Breast epithelium (tissue), 4 donors: ENCODE results near the gene YWHAE. TPM values are rescaled to one million over a fixed set of nuclear protein-coding genes. Genes with fewer than 3 reads are reported as not detected.
A peak's percentile ranks its signal among the peaks of the same experiment; 100 is the strongest.
"Not testable (repeated sequence)": the region's sequence is repeated elsewhere in the genome, so short reads cannot be mapped to it uniquely, and the experiment has no call there.

Experiments used
- DNase-seq, 2 donors: peaks; one replicate each; pipeline ENCODE4 v3.0.0-alpha.2; 2019; ENCODE audit warnings: low spot score in 2 of 2
- H3K27ac ChIP-seq, 2 donors: fragments of 200-600 bp; sonication (generic) in 1 of 2; one replicate each; pipeline ENCODE4 v1.5.1; 2016 to 2019; ENCODE audit warnings: mild to moderate bottlenecking in 1 of 2
- H3K27me3 ChIP-seq, 2 donors: fragments of 200-600 bp; sonication (generic) in 1 of 2; one replicate each; pipeline versions ENCODE4 v1.5.1 to v1.6.0; 2017 to 2019; ENCODE audit warnings: control low read depth in 1 of 2, mild to moderate bottlenecking in 1 of 2
- H3K36me3 ChIP-seq: fragments of 200-600 bp; one replicate; pipeline ENCODE4 v1.5.1; 2019
- H3K4me1 ChIP-seq, 2 donors: fragments of 200-600 bp; sonication (generic); one replicate each; pipeline ENCODE4 v1.5.1; 2016 to 2019; ENCODE audit warnings: control low read depth in 1 of 2
- H3K4me3 ChIP-seq, 3 donors: fragments of 200-600 bp; sonication (generic); 1 replicate in 2 of 3; 2 replicates in 1 of 3; pipeline ENCODE4 v1.5.1; 2016 to 2019; ENCODE audit warnings: mild to moderate bottlenecking in 3 of 3, moderate library complexity in 2 of 3
- H3K9me3 ChIP-seq, 2 donors: fragments of 200-600 bp; sonication (generic) in 1 of 2; one replicate each; pipeline ENCODE4 v1.5.1; 2016 to 2019; ENCODE audit warnings: control low read depth in 1 of 2
- CTCF ChIP-seq, 3 donors: fragments of 450-650 bp; IDR thresholded peaks; one replicate each; pipeline ENCODE4 v1.5.1; 2016 to 2017; ENCODE audit warnings: antibody characterized with exemption in 3 of 3, mild to moderate bottlenecking in 3 of 3, moderate library complexity in 3 of 3
- POLR2A ChIP-seq: fragments of 450-650 bp; IDR thresholded peaks from one replicate; pipeline ENCODE4 v1.6.1; 2016; ENCODE audit warnings: antibody characterized with exemption, mild to moderate bottlenecking, moderate library complexity
- POLR2AphosphoS5 ChIP-seq, 3 donors: sonication (generic); formaldehyde crosslinking; IDR thresholded peaks; one replicate each; pipeline ENCODE4 v1.6.1; 2017; ENCODE audit warnings: antibody characterized with exemption in 3 of 3
- intact Hi-C: fragments of 100-400 bp; cut with DNase I; formaldehyde crosslinking; loops from one replicate; pipeline ENCODE4 v1.15.1; 2023; ENCODE audit warnings: low total_unique reads
- total RNA-seq, 3 donors: library from RNA; depleted of rRNA; stranded (reverse); fragments of >200 nt; gene quantifications; one replicate each; pipeline ENCODE4 v1.1.0, GENCODE V29; 2016

YWHAE gene
- total RNA-seq, 3 donors from 2014 or later: 481 to 610 (median 518) TPM

- no peaks in the 10 kb centered on the region for H3K9me3 ChIP-seq
- no peaks in the 10 kb centered on the region for H3K36me3 ChIP-seq
- TF ChIP-seq POLR2AphosphoS5 (IDR thresholded peaks at IDR 0.05): no peak
- TF ChIP-seq POLR2A: no peak
- no peak for TF ChIP-seq CTCF (IDR thresholded peaks at IDR 0.05)
- no peak overlapping the region for H3K4me3 ChIP-seq
- DNase-seq: no peak
- no peaks in the 10 kb centered on the region for H3K4me1 ChIP-seq
- H3K27me3 ChIP-seq: no peaks in the 10 kb centered on the region
- H3K27ac ChIP-seq: no peak overlapping the region
- intact Hi-C loops: no loop called here
Measured at GRCh38 chr17:1412185-1413110, 12.4 kb upstream of the YWHAE start.

DNA sequence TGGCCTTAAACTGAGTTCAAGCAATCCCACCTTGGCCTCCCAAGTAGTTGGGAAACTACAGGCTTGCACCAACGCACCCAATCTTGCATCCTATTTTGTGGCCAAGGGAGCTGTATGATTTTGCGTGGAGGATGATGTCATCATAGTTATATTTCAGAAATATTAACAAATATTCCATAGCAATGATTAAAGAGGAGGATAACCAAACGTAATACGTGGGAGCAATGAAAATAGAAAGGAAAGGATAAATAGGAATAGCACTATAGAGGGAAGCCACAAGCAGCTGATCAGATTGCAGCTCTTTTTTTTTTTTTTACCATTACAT, 2.2 kb upstream of the YWHAE start:
- Histone ChIP-seq H3K4me3 (no peak overlapping the region), H3K4me1 (peaks cover 0 to 9% of the 10 kb centered on the region in 2 donors), H3K27ac (no peak overlapping the region), H3K9me3 (no peaks in the 10 kb centered on the region), H3K27me3 (no peaks in the 10 kb centered on the region), H3K36me3 (no peaks in the 10 kb centered on the region)
- intact Hi-C loops: no loop called here
- TF ChIP-seq CTCF (IDR thresholded peaks at IDR 0.05): no peak
- no peak for TF ChIP-seq POLR2A
- no peak for TF ChIP-seq POLR2AphosphoS5 (IDR thresholded peaks at IDR 0.05)
- no peak for DNase-seq

- H3K36me3 ChIP-seq: no peaks in the 10 kb centered on the region
- DNase-seq: peak in 1 of 2 donors; percentile 60
- H3K4me1 ChIP-seq: peaks cover 0 to 13% of the 10 kb centered on the region in 2 donors
- H3K4me3 ChIP-seq: peak overlapping the region; percentile 79 to 81 (median 80)
- TF ChIP-seq CTCF (IDR thresholded peaks at IDR 0.05): no peak
- H3K27ac ChIP-seq: peak overlapping the region; percentile 95 to 99
- H3K9me3 ChIP-seq: no peaks in the 10 kb centered on the region
- intact Hi-C loops: loop anchor here (5.0 kb wide), 1 partner anchor 613 kb away; no protein-coding TSS in a partner anchor
- H3K27me3 ChIP-seq: no peaks in the 10 kb centered on the region
Measured at GRCh38 chr17:1398931-1399678, 917 bp downstream of the YWHAE start.

DNA sequence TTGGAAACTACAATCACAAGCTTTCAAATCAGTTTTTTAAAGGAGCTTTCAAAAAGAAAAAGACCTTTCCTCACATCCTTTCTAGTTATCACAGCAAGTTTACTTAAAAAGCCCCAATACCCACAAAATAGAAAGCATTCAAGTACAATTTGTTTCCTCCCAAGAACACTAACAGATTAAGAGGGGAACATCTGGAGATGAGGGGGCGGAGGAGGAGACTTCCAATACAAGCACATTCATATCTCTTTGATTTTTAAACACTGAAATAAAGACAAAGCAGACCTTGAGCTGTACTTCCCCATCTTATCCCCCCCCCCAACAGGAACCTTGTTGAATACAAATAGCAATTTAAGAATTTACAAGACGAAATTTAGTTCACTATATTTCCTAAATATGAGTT, 2.0 kb downstream of the YWHAE start:
- TF ChIP-seq CTCF (IDR thresholded peaks at IDR 0.05): no peak
- TF ChIP-seq POLR2AphosphoS5 (IDR thresholded peaks at IDR 0.05): no peak
- TF ChIP-seq POLR2A: no peak
- H3K4me1 ChIP-seq: peaks cover 0 to 23% of the 10 kb centered on the region in 2 donors
- no peaks in the 10 kb centered on the region for H3K27me3 ChIP-seq
- H3K9me3 ChIP-seq: no peaks in the 10 kb centered on the region
- intact Hi-C loops: loop anchor here (5.0 kb wide), 1 partner anchor 614 kb away; no protein-coding TSS in a partner anchor
- no peak for DNase-seq
- peak overlapping the region; percentile 36 to 99 for H3K27ac ChIP-seq
- peak overlapping the region; percentile 79 to 81 (median 80) for H3K4me3 ChIP-seq
- H3K36me3 ChIP-seq: no peaks in the 10 kb centered on the region

GRCh38 chr17:1395876-1396665, 4.0 kb downstream of the YWHAE start:
- Histone ChIP-seq H3K4me1 (peaks cover 0 to 25% of the 10 kb centered on the region in 2 donors), H3K27ac (peak overlapping the region in 1 of 2 donors; percentile 99), H3K4me3 (peak overlapping the region in 1 of 3 donors; percentile 10)
- H3K36me3 ChIP-seq, DNase-seq, H3K27me3 ChIP-seq, H3K9me3 ChIP-seq: not testable (repeated sequence)
- intact Hi-C loops: loop anchor here (5.0 kb wide), 1 partner anchor 616 kb away; no protein-coding TSS in a partner anchor
